ENCODE data around the gene RDH5.

RDH5 gene

GRCh38 chr12:55700255-55701018, 19.8 kb upstream of the RDH5 start:
- DNase-seq (ENCODE audit: insufficient read length, low spot score) (peak; percentile 74), FAIRE-seq (peak; percentile 83)
- TF ChIP-seq POLR2A (IDR thresholded peaks at IDR 0.05; ENCODE audit: low read depth, low read length), result no peak

- no peak for DNase-seq (ENCODE audit: insufficient read length, low spot score)
- FAIRE-seq, result no peak
- TF ChIP-seq POLR2A (IDR thresholded peaks at IDR 0.05; ENCODE audit: low read depth, low read length), result no peak
Measured at GRCh38 chr12:55702861-55703260, 17.3 kb upstream of the RDH5 start.

- FAIRE-seq (no peak), DNase-seq (ENCODE audit: insufficient read length, low spot score) (no peak)
- TF ChIP-seq POLR2A (IDR thresholded peaks at IDR 0.05; ENCODE audit: low read depth, low read length), result no peak
Measured at GRCh38 chr12:55703288-55703687, 16.9 kb upstream of the RDH5 start.

- no peak for TF ChIP-seq POLR2A (IDR thresholded peaks at IDR 0.05; ENCODE audit: low read depth, low read length)
- DNase-seq (ENCODE audit: insufficient read length, low spot score), result no peak
- FAIRE-seq, result no peak
Measured at GRCh38 chr12:55703901-55704761, 16.1 kb upstream of the RDH5 start.

GRCh38 chr12:55704824-55705718, 15.1 kb upstream of the RDH5 start:
- no peak for TF ChIP-seq POLR2A (IDR thresholded peaks at IDR 0.05; ENCODE audit: low read depth, low read length)
- no peak for FAIRE-seq
- DNase-seq (ENCODE audit: insufficient read length, low spot score), result no peak

GRCh38 chr12:55705782-55706402, 14.3 kb upstream of the RDH5 start:
- TF ChIP-seq POLR2A (IDR thresholded peaks at IDR 0.05; ENCODE audit: low read depth, low read length), result no peak
- no peak for FAIRE-seq
- DNase-seq (ENCODE audit: insufficient read length, low spot score), result no peak

GRCh38 chr12:55706568-55707218, 13.5 kb upstream of the RDH5 start:
- FAIRE-seq (no peak), DNase-seq (ENCODE audit: insufficient read length, low spot score) (no peak)
- TF ChIP-seq POLR2A (IDR thresholded peaks at IDR 0.05; ENCODE audit: low read depth, low read length), result no peak

- FAIRE-seq (no peak), DNase-seq (ENCODE audit: insufficient read length, low spot score) (no peak)
Measured at GRCh38 chr12:55707219-55707671, 12.9 kb upstream of the RDH5 start.

GRCh38 chr12:55707841-55708694, 12.1 kb upstream of the RDH5 start, which contains the start of gene ITGA7:
Gene ITGA7, minus strand, starts transcription at chr12:55707904. Its CDS starts 222 bp downstream, at chr12:55707682.
- no peak for TF ChIP-seq POLR2A (IDR thresholded peaks at IDR 0.05; ENCODE audit: low read depth, low read length)
- DNase-seq (ENCODE audit: insufficient read length, low spot score), result peak; percentile 74
- no peak for FAIRE-seq

More at GRCh38 chr12:55707219-55707671, 12.9 kb upstream of the RDH5 start:
- no peak for TF ChIP-seq POLR2A (IDR thresholded peaks at IDR 0.05; ENCODE audit: low read depth, low read length)

- FAIRE-seq (no peak), DNase-seq (ENCODE audit: insufficient read length, low spot score) (no peak)
- no peak for TF ChIP-seq POLR2A (IDR thresholded peaks at IDR 0.05; ENCODE audit: low read depth, low read length)
Measured at GRCh38 chr12:55708695-55709233, 11.4 kb upstream of the RDH5 start.

GRCh38 chr12:55711786-55712553, 8.2 kb upstream of the RDH5 start:
- no peak for TF ChIP-seq POLR2A (IDR thresholded peaks at IDR 0.05; ENCODE audit: low read depth, low read length)
- FAIRE-seq, result no peak
- no peak for DNase-seq (ENCODE audit: insufficient read length, low spot score)

All from H54 (cell line).